PC-3 (cell line): ENCODE data around the gene FAM13A. TPM values are rescaled to one million over a fixed set of nuclear protein-coding genes. Genes with fewer than 3 reads are reported as not detected.

ENCODE experiments used
- ATAC-seq: fragments of 200-7000 bp; cut with Tn5 transposase; 2 replicates; pipeline ENCODE4 v1.9.1; 2020; ENCODE audit warnings: mild to moderate bottlenecking, moderate library complexity
- BruUV-seq: library from RNA; stranded (reverse); fragments of 400-500 nt; replicated peaks from 2 replicates; lab custom pipeline; 2021; lab: Mats Ljungman, UMichigan
- CTCF ChIA-PET: fragments of 300-600 bp; sonication (Branson Sonifier 250); formaldehyde crosslinking; loops from one replicate; lab custom pipeline; 2022; ENCODE audit warnings: antibody characterized with exemption; lab: Charles Lee
- POLR2A ChIA-PET: fragments of 300-600 bp; sonication (Branson Sonifier 250); formaldehyde crosslinking; loops from one replicate; lab custom pipeline; 2022; ENCODE audit warnings: antibody characterized with exemption; ENCODE audit not compliant: unreplicated experiment; lab: Charles Lee
- DNase-seq: peaks from one replicate; pipeline ENCODE4 v3.0.0-alpha.2; 2015
- H2AFZ ChIP-seq: fragments of 300-600 bp; sonication (generic); 2 replicates; pipeline ENCODE4 v1.6.0; 2016; ENCODE audit warnings: antibody characterized with exemption, low read length
- H3F3A ChIP-seq: fragments of 300-600 bp; sonication (generic); one replicate; pipeline ENCODE4 v1.6.0; 2017; ENCODE audit warnings: antibody characterized with exemption, low read length, control low read depth, mild to moderate bottlenecking; ENCODE audit not compliant: unreplicated experiment
- H3K27ac ChIP-seq: fragments of 300-600 bp; sonication (generic); 2 replicates; pipeline ENCODE4 v1.5.1; 2016; ENCODE audit warnings: mild to moderate bottlenecking, low read length
- H3K27me3 ChIP-seq: fragments of 300-600 bp; sonication (generic); 2 replicates; pipeline ENCODE4 v1.6.1; 2016; ENCODE audit warnings: low read length, mixed read lengths
- H3K36me3 ChIP-seq: fragments of 300-600 bp; sonication (generic); 2 replicates; pipeline ENCODE4 v1.6.1; 2016; ENCODE audit warnings: low read depth, mixed run types, low read length, mixed read lengths
- H3K4me1 ChIP-seq: fragments of 300-600 bp; sonication (generic); 2 replicates; pipeline ENCODE4 v1.5.1; 2016; ENCODE audit warnings: low read length; ENCODE audit not compliant: insufficient read depth
- H3K4me2 ChIP-seq: fragments of 300-600 bp; sonication (generic); 2 replicates; pipeline ENCODE4 v1.6.0; 2016; ENCODE audit warnings: low read length
- H3K4me3 ChIP-seq: fragments of 300-600 bp; sonication (generic); 2 replicates; pipeline ENCODE4 v1.5.1; 2016; ENCODE audit warnings: mild to moderate bottlenecking, low read length, mixed read lengths
- H3K79me2 ChIP-seq: fragments of 300-600 bp; sonication (generic); 2 replicates; pipeline ENCODE4 v1.6.1; 2017; ENCODE audit warnings: low read length, mixed read lengths
- H3K9ac ChIP-seq: fragments of 300-600 bp; sonication (generic); 2 replicates; pipeline ENCODE4 v1.6.0; 2016; ENCODE audit warnings: mild to moderate bottlenecking, low read length
- H3K9me2 ChIP-seq: fragments of 300-600 bp; sonication (generic); replicated peaks from 2 replicates; pipeline ENCODE4 v1.6.1; 2016; ENCODE audit warnings: mixed run types, low read length, mixed read lengths
- H3K9me3 ChIP-seq: fragments of 300-600 bp; sonication (generic); 2 replicates; pipeline ENCODE4 v1.6.1; 2016; ENCODE audit warnings: low read length, mixed read lengths
- H4K20me1 ChIP-seq: fragments of 300-600 bp; sonication (generic); 2 replicates; pipeline ENCODE4 v1.6.1; 2016; ENCODE audit warnings: low read length, mixed read lengths
- CTCF ChIP-seq: fragments of 300-600 bp; sonication (generic); conservative IDR thresholded peaks from 2 replicates; pipeline ENCODE4 v1.5.1; 2017; ENCODE audit warnings: antibody characterized with exemption, low read depth, mild to moderate bottlenecking, low read length
- EZH2 ChIP-seq: fragments of 300-600 bp; sonication (generic); IDR thresholded peaks from one replicate; pipeline ENCODE4 v1.6.1; 2017; ENCODE audit warnings: antibody characterized with exemption, mild to moderate bottlenecking, low read length; ENCODE audit not compliant: unreplicated experiment
- EZH2phosphoT487 ChIP-seq: fragments of 300-600 bp; sonication (generic); IDR thresholded peaks from 2 replicates; pipeline ENCODE4 v1.6.1; 2018; ENCODE audit warnings: mild to moderate bottlenecking, antibody characterized with exemption, low read length, borderline replicate concordance
- intact Hi-C: fragments of 100-400 bp; cut with micrococcal nuclease; formaldehyde crosslinking; loops from 2 replicates; pipeline ENCODE4 v1.9.0; 2023
- total RNA-seq: library from RNA; depleted of rRNA; stranded (reverse); fragments of >200 nt; gene quantifications from 2 replicates; pipeline ENCODE4 v1.2.3, GENCODE V29; 2014

The FAM13A gene
- total RNA-seq, 1 experiment from 2014 or later: 8.6 TPM

- BruUV-seq: no TSS peak
- H3K4me3 ChIP-seq: no peak overlapping the region
- peaks cover 29% of the 10 kb centered on the region for H3K4me1 ChIP-seq
- no peak overlapping the region for H3K9ac ChIP-seq
- no peak overlapping the region for H3K4me2 ChIP-seq
- H3K27ac ChIP-seq: no peak overlapping the region
- H3K9me2 ChIP-seq: no peaks in the 10 kb centered on the region
- ChIA-PET CTCF (no interaction called here), POLR2A (no interaction called here)
- peaks cover 10% of the 10 kb centered on the region for H3K36me3 ChIP-seq
- no peak for DNase-seq
- no peaks in the 10 kb centered on the region for H3K9me3 ChIP-seq
- no peaks in the 10 kb centered on the region for H4K20me1 ChIP-seq
- no peaks in the 10 kb centered on the region for H3K27me3 ChIP-seq
- no peak overlapping the region for H2AFZ ChIP-seq
- no peak for TF ChIP-seq CTCF
- no peak for TF ChIP-seq EZH2phosphoT487
- no peak for TF ChIP-seq EZH2
- intact Hi-C loops: no loop called here
- no peak for ATAC-seq
- H3F3A ChIP-seq: no peaks in the 10 kb centered on the region
- no peaks in the 10 kb centered on the region for H3K79me2 ChIP-seq
Observed at GRCh38 chr4:88753658-88754571, 303.1 kb downstream of the FAM13A start.

- H3K9ac ChIP-seq: no peak overlapping the region
- no peaks in the 10 kb centered on the region for H3K27me3 ChIP-seq
- no peak overlapping the region for H3K27ac ChIP-seq
- peaks cover 21% of the 10 kb centered on the region for H3K4me1 ChIP-seq
- no peaks in the 10 kb centered on the region for H3F3A ChIP-seq
- ChIA-PET POLR2A (no interaction called here), CTCF (interaction anchor here (0.7 kb wide), 1 partner anchor 27 kb away, joined by 3 read pairs; no protein-coding TSS in a partner anchor)
- H3K79me2 ChIP-seq: no peaks in the 10 kb centered on the region
- H3K36me3 ChIP-seq: peaks cover 10% of the 10 kb centered on the region
- intact Hi-C loops: no loop called here
- ATAC-seq: peak; percentile 48
- H2AFZ ChIP-seq: no peak overlapping the region
- no peak for TF ChIP-seq CTCF
- no peak for TF ChIP-seq EZH2phosphoT487
- no peak for TF ChIP-seq EZH2
- no peaks in the 10 kb centered on the region for H3K9me2 ChIP-seq
- H3K4me2 ChIP-seq: no peak overlapping the region
- DNase-seq: peak; percentile 14
- H4K20me1 ChIP-seq: no peaks in the 10 kb centered on the region
- H3K4me3 ChIP-seq: no peak overlapping the region
- no TSS peak for BruUV-seq
- no peaks in the 10 kb centered on the region for H3K9me3 ChIP-seq
Observed at GRCh38 chr4:88752754-88753153, 304.2 kb downstream of the FAM13A start.

GRCh38 chr4:88752076-88752463, 304.9 kb downstream of the FAM13A start:
- ChIA-PET POLR2A (no interaction called here), CTCF (no interaction called here)
- intact Hi-C loops: no loop called here
- no peak for DNase-seq
- Histone ChIP-seq H4K20me1 (no peaks in the 10 kb centered on the region), H3K9me3 (no peaks in the 10 kb centered on the region), H3F3A (no peaks in the 10 kb centered on the region), H3K4me1 (peaks cover 21% of the 10 kb centered on the region), H3K36me3 (peaks cover 10% of the 10 kb centered on the region), H3K27me3 (no peaks in the 10 kb centered on the region), H2AFZ (no peak overlapping the region; the same call in 1 of the 2 replicates), H3K4me2 (peak overlapping the region; percentile 63), H3K9ac (no peak overlapping the region), H3K4me3 (no peak overlapping the region), H3K79me2 (no peaks in the 10 kb centered on the region), H3K9me2 (no peaks in the 10 kb centered on the region), H3K27ac (peak overlapping the region; percentile 55; the same call in 1 of the 2 replicates)
- BruUV-seq: no TSS peak
- no peak; the same call in 1 of the 2 replicates for ATAC-seq
- TF ChIP-seq CTCF (no peak), EZH2 (no peak), EZH2phosphoT487 (no peak)
